ENCODE measurements around the gene CYP2S1. TPM values are rescaled to one million over a fixed set of nuclear protein-coding genes. Genes with fewer than 3 reads are reported as not detected.

CYP2S1 gene, protein sequence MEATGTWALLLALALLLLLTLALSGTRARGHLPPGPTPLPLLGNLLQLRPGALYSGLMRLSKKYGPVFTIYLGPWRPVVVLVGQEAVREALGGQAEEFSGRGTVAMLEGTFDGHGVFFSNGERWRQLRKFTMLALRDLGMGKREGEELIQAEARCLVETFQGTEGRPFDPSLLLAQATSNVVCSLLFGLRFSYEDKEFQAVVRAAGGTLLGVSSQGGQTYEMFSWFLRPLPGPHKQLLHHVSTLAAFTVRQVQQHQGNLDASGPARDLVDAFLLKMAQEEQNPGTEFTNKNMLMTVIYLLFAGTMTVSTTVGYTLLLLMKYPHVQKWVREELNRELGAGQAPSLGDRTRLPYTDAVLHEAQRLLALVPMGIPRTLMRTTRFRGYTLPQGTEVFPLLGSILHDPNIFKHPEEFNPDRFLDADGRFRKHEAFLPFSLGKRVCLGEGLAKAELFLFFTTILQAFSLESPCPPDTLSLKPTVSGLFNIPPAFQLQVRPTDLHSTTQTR
- total RNA-seq (2021) (173 to 191 TPM (median 188 TPM) in 3 replicates), Bru-seq, nascent RNA (percentile 80 among the genes with signal in this experiment)
- long read RNA-seq, experiment 1, transcript CYP2S1-201 (9 exons, 2,782 nt): major isoform, 908 of 1,129 reads
- long read RNA-seq, experiment 1, partial matches to known transcripts: 83 of 1,129 reads
- long read RNA-seq, experiment 1, other reads (novel, unspliced or antisense): 135 of 1,129 reads
- long read RNA-seq, experiment 2, transcript CYP2S1-201 (9 exons, 2,782 nt): major isoform, 120 of 260 reads
- long read RNA-seq, experiment 2, partial matches to known transcripts: 116 of 260 reads
- long read RNA-seq, experiment 2, other reads (novel, unspliced or antisense): 24 of 260 reads
- long read RNA-seq, experiment 3, transcript CYP2S1-201 (9 exons, 2,782 nt): major isoform, 39 of 63 reads
- long read RNA-seq, experiment 3, partial matches to known transcripts: 7 of 63 reads
- long read RNA-seq, experiment 3, other reads (novel, unspliced or antisense): 16 of 63 reads

DNA sequence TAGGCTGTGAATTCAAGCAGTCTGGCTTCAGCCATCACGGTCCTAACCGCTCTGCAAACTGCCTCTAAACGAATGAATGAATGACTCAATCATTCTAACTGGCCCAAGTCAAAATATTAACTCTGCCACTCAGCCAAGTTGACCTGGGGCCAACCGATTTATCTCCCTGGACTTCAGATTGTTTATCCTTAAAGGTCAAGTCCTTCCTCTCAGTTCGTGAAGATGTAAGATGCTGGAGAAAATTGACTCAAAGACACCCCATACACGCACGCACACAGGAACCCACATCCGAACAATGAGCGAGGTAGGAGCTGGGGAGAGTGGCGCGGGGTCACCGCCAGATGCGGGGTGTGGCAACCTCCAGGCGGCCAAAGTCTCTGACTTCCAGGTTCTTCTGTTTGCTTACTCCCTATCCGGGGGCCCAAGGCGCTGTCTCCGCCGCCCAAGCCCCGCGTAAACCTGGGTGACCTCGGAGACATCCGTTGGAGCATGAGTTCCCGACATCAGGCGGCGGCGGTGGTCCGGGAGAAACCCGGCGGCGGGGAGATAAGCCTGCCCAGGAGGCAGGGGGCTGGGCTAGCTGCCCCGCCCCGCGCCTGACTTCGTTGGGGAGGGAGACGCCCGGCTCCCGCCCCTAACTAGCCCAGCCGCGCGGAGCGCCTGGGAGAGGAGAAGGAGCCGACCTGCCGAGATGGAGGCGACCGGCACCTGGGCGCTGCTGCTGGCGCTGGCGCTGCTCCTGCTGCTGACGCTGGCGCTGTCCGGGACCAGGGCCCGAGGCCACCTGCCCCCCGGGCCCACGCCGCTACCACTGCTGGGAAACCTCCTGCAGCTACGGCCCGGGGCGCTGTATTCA lies at the start of gene CYP2S1:
Gene CYP2S1, plus strand, starts transcription at position 646 of the 856 bp plus-strand sequence. Its CDS starts 46 bp downstream, at position 692.
- DNase-seq (ENCODE audit: low spot score) (peak; percentile 78), ATAC-seq (peak; percentile 65)
- Mint-ChIP-seq H3K36me3 (peaks cover 26% of the 10 kb centered on the region), H3K4me1 (peaks cover 67% of the 10 kb centered on the region), H3K4me3 (peak within 1 kb of the TSS; percentile 93), H3K27ac (peak within 1 kb of the TSS; percentile 88), H3K9me3 (no peaks in the 10 kb centered on the region), H3K27me3 (ENCODE audit: low read depth) (no peaks in the 10 kb centered on the region)
- ChIA-PET POLR2A (interaction anchor here (0.9 to 1.2 kb wide), 3 partner anchors 17 to 71 kb away, joined by 3 to 6 read pairs (median 3); partner anchors contain the start of genes AXL and HNRNPUL1), CTCF (interaction anchor here (0.5 to 2.9 kb wide), 5 partner anchors 12 to 255 kb away, joined by 3 to 22 read pairs (median 8); partner anchors contain the start of gene HNRNPUL1)
- TF ChIP-seq ZBTB21 (CRISPR knock-in tag; IDR thresholded peaks at IDR 0.05; ENCODE audit: borderline replicate concordance): peak; percentile 60; the same call in 1 of the 2 replicates
- TF ChIP-seq, protein P1, sequence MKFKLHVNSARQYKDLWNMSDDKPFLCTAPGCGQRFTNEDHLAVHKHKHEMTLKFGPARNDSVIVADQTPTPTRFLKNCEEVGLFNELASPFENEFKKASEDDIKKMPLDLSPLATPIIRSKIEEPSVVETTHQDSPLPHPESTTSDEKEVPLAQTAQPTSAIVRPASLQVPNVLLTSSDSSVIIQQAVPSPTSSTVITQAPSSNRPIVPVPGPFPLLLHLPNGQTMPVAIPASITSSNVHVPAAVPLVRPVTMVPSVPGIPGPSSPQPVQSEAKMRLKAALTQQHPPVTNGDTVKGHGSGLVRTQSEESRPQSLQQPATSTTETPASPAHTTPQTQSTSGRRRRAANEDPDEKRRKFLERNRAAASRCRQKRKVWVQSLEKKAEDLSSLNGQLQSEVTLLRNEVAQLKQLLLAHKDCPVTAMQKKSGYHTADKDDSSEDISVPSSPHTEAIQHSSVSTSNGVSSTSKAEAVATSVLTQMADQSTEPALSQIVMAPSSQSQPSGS (CRISPR knock-in tag; IDR thresholded peaks at IDR 0.05; ENCODE audit: borderline replicate concordance, low read depth): no peak
- TF ChIP-seq ZNF263 (CRISPR knock-in tag; IDR thresholded peaks at IDR 0.05; ENCODE audit: low read depth): no peak
- TF ChIP-seq, protein P2, sequence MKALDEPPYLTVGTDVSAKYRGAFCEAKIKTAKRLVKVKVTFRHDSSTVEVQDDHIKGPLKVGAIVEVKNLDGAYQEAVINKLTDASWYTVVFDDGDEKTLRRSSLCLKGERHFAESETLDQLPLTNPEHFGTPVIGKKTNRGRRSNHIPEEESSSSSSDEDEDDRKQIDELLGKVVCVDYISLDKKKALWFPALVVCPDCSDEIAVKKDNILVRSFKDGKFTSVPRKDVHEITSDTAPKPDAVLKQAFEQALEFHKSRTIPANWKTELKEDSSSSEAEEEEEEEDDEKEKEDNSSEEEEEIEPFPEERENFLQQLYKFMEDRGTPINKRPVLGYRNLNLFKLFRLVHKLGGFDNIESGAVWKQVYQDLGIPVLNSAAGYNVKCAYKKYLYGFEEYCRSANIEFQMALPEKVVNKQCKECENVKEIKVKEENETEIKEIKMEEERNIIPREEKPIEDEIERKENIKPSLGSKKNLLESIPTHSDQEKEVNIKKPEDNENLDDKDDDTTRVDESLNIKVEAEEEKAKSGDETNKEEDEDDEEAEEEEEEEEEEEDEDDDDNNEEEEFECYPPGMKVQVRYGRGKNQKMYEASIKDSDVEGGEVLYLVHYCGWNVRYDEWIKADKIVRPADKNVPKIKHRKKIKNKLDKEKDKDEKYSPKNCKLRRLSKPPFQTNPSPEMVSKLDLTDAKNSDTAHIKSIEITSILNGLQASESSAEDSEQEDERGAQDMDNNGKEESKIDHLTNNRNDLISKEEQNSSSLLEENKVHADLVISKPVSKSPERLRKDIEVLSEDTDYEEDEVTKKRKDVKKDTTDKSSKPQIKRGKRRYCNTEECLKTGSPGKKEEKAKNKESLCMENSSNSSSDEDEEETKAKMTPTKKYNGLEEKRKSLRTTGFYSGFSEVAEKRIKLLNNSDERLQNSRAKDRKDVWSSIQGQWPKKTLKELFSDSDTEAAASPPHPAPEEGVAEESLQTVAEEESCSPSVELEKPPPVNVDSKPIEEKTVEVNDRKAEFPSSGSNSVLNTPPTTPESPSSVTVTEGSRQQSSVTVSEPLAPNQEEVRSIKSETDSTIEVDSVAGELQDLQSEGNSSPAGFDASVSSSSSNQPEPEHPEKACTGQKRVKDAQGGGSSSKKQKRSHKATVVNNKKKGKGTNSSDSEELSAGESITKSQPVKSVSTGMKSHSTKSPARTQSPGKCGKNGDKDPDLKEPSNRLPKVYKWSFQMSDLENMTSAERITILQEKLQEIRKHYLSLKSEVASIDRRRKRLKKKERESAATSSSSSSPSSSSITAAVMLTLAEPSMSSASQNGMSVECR (CRISPR knock-in tag; IDR thresholded peaks at IDR 0.05; ENCODE audit: borderline replicate concordance): peak; percentile 76; the same call in 1 of the 2 replicates
- no peak for TF ChIP-seq NFE2L1 (CRISPR knock-in tag; IDR thresholded peaks at IDR 0.05)
- TF ChIP-seq, protein P3, sequence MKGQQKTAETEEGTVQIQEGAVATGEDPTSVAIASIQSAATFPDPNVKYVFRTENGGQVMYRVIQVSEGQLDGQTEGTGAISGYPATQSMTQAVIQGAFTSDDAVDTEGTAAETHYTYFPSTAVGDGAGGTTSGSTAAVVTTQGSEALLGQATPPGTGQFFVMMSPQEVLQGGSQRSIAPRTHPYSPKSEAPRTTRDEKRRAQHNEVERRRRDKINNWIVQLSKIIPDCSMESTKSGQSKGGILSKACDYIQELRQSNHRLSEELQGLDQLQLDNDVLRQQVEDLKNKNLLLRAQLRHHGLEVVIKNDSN (CRISPR knock-in tag; IDR thresholded peaks at IDR 0.05): no peak
- no peak for TF ChIP-seq EMX1 (CRISPR knock-in tag; IDR thresholded peaks at IDR 0.05)
- TF ChIP-seq CREM (CRISPR knock-in tag; IDR thresholded peaks at IDR 0.05): 0 out of 2 replicates have a peak, but pooled peaks have one; percentile 11
- peak; percentile 46; the same call in 1 of the 2 replicates for TF ChIP-seq ZNF423 (CRISPR knock-in tag; IDR thresholded peaks at IDR 0.05)
- no peak for TF ChIP-seq TEAD1 (CRISPR knock-in tag; IDR thresholded peaks at IDR 0.05)
- TF ChIP-seq, protein P4, sequence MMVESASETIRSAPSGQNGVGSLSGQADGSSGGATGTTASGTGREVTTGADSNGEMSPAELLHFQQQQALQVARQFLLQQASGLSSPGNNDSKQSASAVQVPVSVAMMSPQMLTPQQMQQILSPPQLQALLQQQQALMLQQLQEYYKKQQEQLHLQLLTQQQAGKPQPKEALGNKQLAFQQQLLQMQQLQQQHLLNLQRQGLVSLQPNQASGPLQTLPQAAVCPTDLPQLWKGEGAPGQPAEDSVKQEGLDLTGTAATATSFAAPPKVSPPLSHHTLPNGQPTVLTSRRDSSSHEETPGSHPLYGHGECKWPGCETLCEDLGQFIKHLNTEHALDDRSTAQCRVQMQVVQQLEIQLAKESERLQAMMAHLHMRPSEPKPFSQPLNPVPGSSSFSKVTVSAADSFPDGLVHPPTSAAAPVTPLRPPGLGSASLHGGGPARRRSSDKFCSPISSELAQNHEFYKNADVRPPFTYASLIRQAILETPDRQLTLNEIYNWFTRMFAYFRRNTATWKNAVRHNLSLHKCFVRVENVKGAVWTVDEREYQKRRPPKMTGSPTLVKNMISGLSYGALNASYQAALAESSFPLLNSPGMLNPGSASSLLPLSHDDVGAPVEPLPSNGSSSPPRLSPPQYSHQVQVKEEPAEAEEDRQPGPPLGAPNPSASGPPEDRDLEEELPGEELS (CRISPR knock-in tag; IDR thresholded peaks at IDR 0.05): peak; percentile 11; the same call in 1 of the 2 replicates
- no peak for TF ChIP-seq TEAD4 (CRISPR knock-in tag; IDR thresholded peaks at IDR 0.05)
- no peak for TF ChIP-seq ZNF416 (CRISPR knock-in tag; IDR thresholded peaks at IDR 0.05)
- TF ChIP-seq, protein P5, sequence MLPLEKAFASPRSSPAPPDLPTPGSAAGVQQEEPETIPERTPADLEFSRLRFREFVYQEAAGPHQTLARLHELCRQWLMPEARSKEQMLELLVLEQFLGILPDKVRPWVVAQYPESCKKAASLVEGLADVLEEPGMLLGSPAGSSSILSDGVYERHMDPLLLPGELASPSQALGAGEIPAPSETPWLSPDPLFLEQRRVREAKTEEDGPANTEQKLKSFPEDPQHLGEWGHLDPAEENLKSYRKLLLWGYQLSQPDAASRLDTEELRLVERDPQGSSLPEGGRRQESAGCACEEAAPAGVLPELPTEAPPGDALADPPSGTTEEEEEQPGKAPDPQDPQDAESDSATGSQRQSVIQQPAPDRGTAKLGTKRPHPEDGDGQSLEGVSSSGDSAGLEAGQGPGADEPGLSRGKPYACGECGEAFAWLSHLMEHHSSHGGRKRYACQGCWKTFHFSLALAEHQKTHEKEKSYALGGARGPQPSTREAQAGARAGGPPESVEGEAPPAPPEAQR (CRISPR knock-in tag; IDR thresholded peaks at IDR 0.05): no peak
- TF ChIP-seq, protein P6, sequence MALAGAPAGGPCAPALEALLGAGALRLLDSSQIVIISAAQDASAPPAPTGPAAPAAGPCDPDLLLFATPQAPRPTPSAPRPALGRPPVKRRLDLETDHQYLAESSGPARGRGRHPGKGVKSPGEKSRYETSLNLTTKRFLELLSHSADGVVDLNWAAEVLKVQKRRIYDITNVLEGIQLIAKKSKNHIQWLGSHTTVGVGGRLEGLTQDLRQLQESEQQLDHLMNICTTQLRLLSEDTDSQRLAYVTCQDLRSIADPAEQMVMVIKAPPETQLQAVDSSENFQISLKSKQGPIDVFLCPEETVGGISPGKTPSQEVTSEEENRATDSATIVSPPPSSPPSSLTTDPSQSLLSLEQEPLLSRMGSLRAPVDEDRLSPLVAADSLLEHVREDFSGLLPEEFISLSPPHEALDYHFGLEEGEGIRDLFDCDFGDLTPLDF (CRISPR knock-in tag; IDR thresholded peaks at IDR 0.05): 0 out of 2 replicates have a peak, but pooled peaks have one; percentile 32
- TF ChIP-seq, protein P7, sequence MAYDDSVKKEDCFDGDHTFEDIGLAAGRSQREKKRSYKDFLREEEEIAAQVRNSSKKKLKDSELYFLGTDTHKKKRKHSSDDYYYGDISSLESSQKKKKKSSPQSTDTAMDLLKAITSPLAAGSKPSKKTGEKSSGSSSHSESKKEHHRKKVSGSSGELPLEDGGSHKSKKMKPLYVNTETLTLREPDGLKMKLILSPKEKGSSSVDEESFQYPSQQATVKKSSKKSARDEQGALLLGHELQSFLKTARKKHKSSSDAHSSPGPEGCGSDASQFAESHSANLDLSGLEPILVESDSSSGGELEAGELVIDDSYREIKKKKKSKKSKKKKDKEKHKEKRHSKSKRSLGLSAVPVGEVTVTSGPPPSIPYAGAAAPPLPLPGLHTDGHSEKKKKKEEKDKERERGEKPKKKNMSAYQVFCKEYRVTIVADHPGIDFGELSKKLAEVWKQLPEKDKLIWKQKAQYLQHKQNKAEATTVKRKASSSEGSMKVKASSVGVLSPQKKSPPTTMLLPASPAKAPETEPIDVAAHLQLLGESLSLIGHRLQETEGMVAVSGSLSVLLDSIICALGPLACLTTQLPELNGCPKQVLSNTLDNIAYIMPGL (CRISPR knock-in tag; IDR thresholded peaks at IDR 0.05): peak; percentile 50; the same call in 1 of the 2 replicates
- no peak for TF ChIP-seq NFATC4 (CRISPR knock-in tag; IDR thresholded peaks at IDR 0.05)
- TF ChIP-seq ZNF396 (CRISPR knock-in tag; IDR thresholded peaks at IDR 0.05; ENCODE audit: borderline replicate concordance): no peak
- TF ChIP-seq IRF2 (CRISPR knock-in tag; IDR thresholded peaks at IDR 0.05; ENCODE audit: borderline replicate concordance, low read depth): no peak
